OCI-LY7 (cell line): ENCODE measurements around the gene TMEM258. TPM values are rescaled to one million over a fixed set of nuclear protein-coding genes. Genes with fewer than 3 reads are reported as not detected.

ENCODE experiments used
- BruUV-seq: library from RNA; stranded (reverse); fragments of 400-500 nt; replicated peaks from 2 replicates; lab custom pipeline; 2021; lab: Mats Ljungman, UMichigan
- CTCF ChIA-PET: fragments of 300-600 bp; sonication (Branson Sonifier 250); formaldehyde crosslinking; loops from one replicate; lab custom pipeline; 2022; ENCODE audit warnings: antibody characterized with exemption; ENCODE audit not compliant: unreplicated experiment; lab: Charles Lee
- POLR2A ChIA-PET: fragments of 300-600 bp; sonication (Branson Sonifier 250); formaldehyde crosslinking; loops from one replicate; lab custom pipeline; 2022; ENCODE audit warnings: antibody characterized with exemption; lab: Charles Lee
- DNase-seq: peaks from one replicate; pipeline ENCODE4 v3.0.0-alpha.2; 2015; ENCODE audit warnings: low spot score
- H2AFZ ChIP-seq: fragments of 200-600 bp; sonication (generic), shearing (Covaris generic); 2 replicates; pipeline ENCODE4 v1.6.1; 2014; ENCODE audit warnings: mild to moderate bottlenecking, antibody characterized with exemption, low read length, moderate library complexity
- H3K27ac ChIP-seq: fragments of 200-600 bp; sonication (generic); 2 replicates; pipeline ENCODE4 v1.5.1; 2014; ENCODE audit warnings: mixed run types, low read depth, mild to moderate bottlenecking, moderate library complexity, low read length, inconsistent platforms; ENCODE audit not compliant: poor library complexity, severe bottlenecking
- H3K36me3 ChIP-seq: fragments of 200-600 bp; sonication (generic); 2 replicates; pipeline ENCODE4 v1.6.1; 2014; ENCODE audit warnings: mild to moderate bottlenecking, antibody characterized with exemption, low read length, moderate library complexity, mixed read lengths; ENCODE audit not compliant: insufficient read depth
- H3K4me1 ChIP-seq: fragments of 200-600 bp; sonication (generic); 2 replicates; pipeline ENCODE4 v1.5.1; 2014; ENCODE audit warnings: mild to moderate bottlenecking, low read length; ENCODE audit not compliant: insufficient read depth, poor library complexity, severe bottlenecking
- H3K4me2 ChIP-seq: fragments of 200-600 bp; sonication (generic); 2 replicates; pipeline ENCODE4 v1.6.1; 2014; ENCODE audit warnings: mild to moderate bottlenecking, low read length
- H3K4me3 ChIP-seq: fragments of 200-600 bp; sonication (generic); 2 replicates; pipeline ENCODE4 v1.5.1; 2014; ENCODE audit warnings: mild to moderate bottlenecking, low read depth, low read length; ENCODE audit not compliant: poor library complexity, severe bottlenecking
- H3K79me2 ChIP-seq: fragments of 200-600 bp; sonication (generic); 2 replicates; pipeline ENCODE4 v1.6.1; 2016; ENCODE audit warnings: low read depth, mild to moderate bottlenecking, low read length, moderate library complexity, mixed read lengths; ENCODE audit not compliant: insufficient read depth
- H3K9me2 ChIP-seq: fragments of 200-600 bp; sonication (generic); 2 replicates; pipeline ENCODE4 v1.6.1; 2016; ENCODE audit warnings: mild to moderate bottlenecking, low read length, mixed read lengths; ENCODE audit not compliant: insufficient read depth
- H3K9me3 ChIP-seq: fragments of 200-600 bp; sonication (generic); 2 replicates; pipeline ENCODE4 v1.6.1; 2014; ENCODE audit warnings: mild to moderate bottlenecking, mixed run types, low read length, mixed read lengths
- H4K20me1 ChIP-seq: fragments of 200-600 bp; sonication (generic); 2 replicates; pipeline ENCODE4 v1.6.1; 2014; ENCODE audit warnings: mild to moderate bottlenecking, antibody characterized with exemption, low read length, moderate library complexity, mixed read lengths; ENCODE audit not compliant: insufficient read depth
- CTCF ChIP-seq: fragments of 200-600 bp; sonication (generic); conservative IDR thresholded peaks from 2 replicates; pipeline ENCODE4 v1.5.1; 2014; ENCODE audit warnings: mild to moderate bottlenecking, antibody characterized with exemption, low read length, moderate library complexity, mixed read lengths
- EZH2phosphoT487 ChIP-seq: fragments of 200-600 bp; sonication (generic); IDR thresholded peaks from 2 replicates; pipeline ENCODE4 v1.6.1; 2018; ENCODE audit warnings: low read depth, borderline replicate concordance, mild to moderate bottlenecking, mixed run types, antibody characterized with exemption, low read length, moderate library complexity, mixed read lengths
- intact Hi-C: fragments of 100-400 bp; cut with micrococcal nuclease; formaldehyde crosslinking; loops from one replicate; pipeline ENCODE4 v1.10.0; 2022; ENCODE audit not compliant: unreplicated experiment
- total RNA-seq, 2 experiments: library from RNA; depleted of rRNA in 1 of 2; stranded (reverse); fragments of >200 nt in 1 of 2; shearing (Covaris generic) in 1 of 2; gene quantifications; 2 replicates each; pipeline ENCODE4 v1.2.3, GENCODE V29; 2014 to 2022

TMEM258 gene
- total RNA-seq, 2 experiments from 2014 or later, result 174 TPM

DNA sequence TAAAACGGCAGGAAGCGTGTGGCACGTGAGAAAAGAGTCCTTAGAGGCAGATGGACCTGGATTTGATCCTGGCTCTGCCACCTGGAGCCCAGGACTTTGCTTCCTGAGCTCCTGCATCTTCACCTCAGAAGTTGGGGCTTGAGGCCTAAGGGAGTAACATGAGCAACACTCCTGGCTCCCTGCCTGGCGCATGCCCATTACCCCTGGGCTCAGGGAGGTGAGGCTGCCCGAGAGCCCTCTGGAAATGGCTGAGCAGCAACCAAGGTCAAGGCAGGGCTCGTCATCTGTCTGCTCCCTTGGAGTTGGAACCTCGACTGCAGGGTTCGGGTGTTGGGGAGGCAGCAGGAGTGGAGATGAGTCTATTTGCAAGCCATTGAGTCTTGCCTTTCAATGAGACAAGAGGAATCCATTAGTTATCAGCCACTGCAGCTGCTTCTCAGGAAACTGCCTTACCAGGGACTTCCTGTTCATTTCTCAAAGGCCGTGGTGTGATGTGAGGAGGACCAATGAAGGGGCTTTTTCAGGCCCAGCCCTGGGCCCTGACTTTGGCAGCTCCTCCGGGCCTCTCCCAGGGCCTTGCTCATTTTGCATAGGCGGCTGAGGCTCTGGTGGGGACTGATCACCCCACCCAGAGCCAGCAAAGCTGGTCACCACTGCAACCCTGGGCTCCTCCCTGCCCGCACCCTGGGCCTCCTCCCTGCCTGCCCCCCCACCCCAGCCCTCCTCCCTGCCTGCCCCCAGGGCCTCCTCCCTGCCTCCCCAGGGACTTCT lies 42.1 kb upstream of the TMEM258 start:
- ChIA-PET CTCF (no interaction called here), POLR2A (interaction anchor here (0.9 to 1.1 kb wide), 3 partner anchors 15 to 39 kb away, joined by 3 to 8 read pairs (median 3); no protein-coding TSS in a partner anchor)
- no peaks in the 10 kb centered on the region for H4K20me1 ChIP-seq
- peaks cover 31% of the 10 kb centered on the region for H3K4me1 ChIP-seq
- intact Hi-C loops, result no loop called here
- peak; percentile 83 for DNase-seq
- H3K36me3 ChIP-seq, result no peaks in the 10 kb centered on the region
- H3K79me2 ChIP-seq, result no peaks in the 10 kb centered on the region
- no peaks in the 10 kb centered on the region for H3K9me2 ChIP-seq
- peak overlapping the region; percentile 59 for H3K27ac ChIP-seq
- H3K4me3 ChIP-seq, result no peak overlapping the region
- no peaks in the 10 kb centered on the region for H3K9me3 ChIP-seq
- peak overlapping the region; percentile 59 for H3K4me2 ChIP-seq
- no TSS peak for BruUV-seq
- no peak for TF ChIP-seq CTCF
- no peak for TF ChIP-seq EZH2phosphoT487
- peak overlapping the region; percentile 51 for H2AFZ ChIP-seq

- Histone ChIP-seq H3K79me2 (no peaks in the 10 kb centered on the region), H3K9me2 (no peaks in the 10 kb centered on the region), H3K4me3 (no peak overlapping the region), H2AFZ (no peak overlapping the region), H3K9me3 (no peaks in the 10 kb centered on the region), H3K27ac (peak overlapping the region; percentile 59), H4K20me1 (no peaks in the 10 kb centered on the region), H3K4me1 (peaks cover 31% of the 10 kb centered on the region), H3K4me2 (peak overlapping the region; percentile 59), H3K36me3 (no peaks in the 10 kb centered on the region)
- intact Hi-C loops, result no loop called here
- no TSS peak for BruUV-seq
- ChIA-PET POLR2A (interaction anchor here (0.9 to 1.1 kb wide), 2 partner anchors 14 to 39 kb away, joined by 3 read pairs; no protein-coding TSS in a partner anchor), CTCF (no interaction called here)
- TF ChIP-seq CTCF (no peak), EZH2phosphoT487 (no peak)
- no peak for DNase-seq
These were observed 41.5 kb upstream of the TMEM258 start for GRCh38 chr11:61833926-61834277.

DNA sequence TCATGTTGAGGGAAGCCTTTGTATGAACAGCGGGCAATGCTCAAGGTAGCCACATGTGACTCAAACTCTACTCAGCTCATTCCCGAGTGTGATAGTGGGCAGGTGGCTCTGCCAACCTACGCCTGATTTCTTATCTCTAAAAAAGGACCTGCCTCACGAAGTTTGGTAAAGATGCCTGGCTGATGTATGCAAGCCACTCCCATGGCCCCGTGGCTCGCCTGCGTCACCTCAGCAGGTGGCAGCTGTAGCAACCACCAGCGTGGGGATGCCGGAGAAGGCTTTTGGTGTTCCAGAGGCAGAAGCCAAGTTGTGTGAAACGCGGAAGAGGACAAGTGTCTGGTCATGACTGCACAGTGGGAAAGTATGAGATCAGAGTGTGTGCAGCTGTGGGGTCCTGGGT lies 41.1 kb upstream of the TMEM258 start:
- no peaks in the 10 kb centered on the region for H3K79me2 ChIP-seq

More for the DNA sequence above, 41.1 kb upstream of the TMEM258 start:
- no peak for DNase-seq
- no TSS peak for BruUV-seq
- Histone ChIP-seq H3K4me1 (peaks cover 31% of the 10 kb centered on the region), H3K36me3 (no peaks in the 10 kb centered on the region), H3K9me3 (no peaks in the 10 kb centered on the region), H2AFZ (no peak overlapping the region), H3K27ac (peak overlapping the region; percentile 59), H4K20me1 (no peaks in the 10 kb centered on the region), H3K9me2 (no peaks in the 10 kb centered on the region), H3K4me2 (no peak overlapping the region; the same call in 1 of the 2 replicates), H3K4me3 (no peak overlapping the region)
- intact Hi-C loops, result no loop called here
- POLR2A ChIA-PET, result interaction anchor here (0.9 to 1.1 kb wide), 2 partner anchors 14 to 38 kb away, joined by 3 read pairs; no protein-coding TSS in a partner anchor
- TF ChIP-seq EZH2phosphoT487 (no peak), CTCF (no peak)
- CTCF ChIA-PET, result no interaction called here
